Hepatocyte (in vitro differentiated cells): Measurements from ENCODE around the gene ZMYM4.

Experiments used
- CTCF ChIP-seq: fragments of 200-600 bp; sonication (generic); IDR thresholded peaks from 2 replicates; pipeline ENCODE4 v1.5.1; 2016; ENCODE audit warnings: antibody characterized with exemption, mild to moderate bottlenecking; ENCODE audit not compliant: poor library complexity
- EZH2 ChIP-seq: fragments of 200-600 bp; sonication (generic); IDR thresholded peaks from 2 replicates; pipeline ENCODE4 v1.6.1; 2016; ENCODE audit warnings: antibody characterized with exemption, mild to moderate bottlenecking, borderline replicate concordance
- EZH2phosphoT487 ChIP-seq: fragments of 200-600 bp; sonication (generic); IDR thresholded peaks from one replicate; pipeline ENCODE4 v1.6.1; 2018; ENCODE audit warnings: antibody characterized with exemption, mild to moderate bottlenecking, low read depth, moderate library complexity; ENCODE audit not compliant: unreplicated experiment, severe bottlenecking

- no peak for TF ChIP-seq CTCF
- no peak for TF ChIP-seq EZH2phosphoT487
- TF ChIP-seq EZH2, result no peak
These were observed at the start of gene ZMYM4 for GRCh38 chr1:35268282-35269200.
